Activated naive CD4-positive, alpha-beta T cell treated with anti-CD3 and anti-CD28 coated beads, Interleukin-2, amount 50 U/mL, for 16 hours (primary cell): ENCODE data around the gene DNAJB6.

Experiments
- DNase-seq: peaks from one replicate; pipeline ENCODE4 v3.0.0-alpha.2; 2020

DNAJB6 gene

GRCh38 chr7:157431173-157431950 is 94.6 kb downstream of the DNAJB6 start:
- DNase-seq, result no peak

GRCh38 chr7:157431951-157432540 is 95.2 kb downstream of the DNAJB6 start:
- no peak for DNase-seq

GRCh38 chr7:157432541-157432956 is 95.7 kb downstream of the DNAJB6 start:
- DNase-seq, result no peak

- peak; percentile 57 for DNase-seq
Observed at GRCh38 chr7:157432957-157433576, 96.3 kb downstream of the DNAJB6 start.

- no peak for DNase-seq
Observed at GRCh38 chr7:157433628-157434027, 96.8 kb downstream of the DNAJB6 start.

- DNase-seq, result no peak
Observed at GRCh38 chr7:157434231-157434630, 97.4 kb downstream of the DNAJB6 start.

- DNase-seq, result no peak
Observed at GRCh38 chr7:157434701-157435100, 97.9 kb downstream of the DNAJB6 start.

- no peak for DNase-seq
Observed at GRCh38 chr7:157436076-157436475, 99.3 kb downstream of the DNAJB6 start.

- no peak for DNase-seq
Observed at GRCh38 chr7:157436763-157437480, 100.1 kb downstream of the DNAJB6 start.

- DNase-seq, result no peak
Observed at GRCh38 chr7:157437519-157438061, 100.8 kb downstream of the DNAJB6 start.

GRCh38 chr7:157438121-157439025 is 101.6 kb downstream of the DNAJB6 start:
- DNase-seq, result no peak

- DNase-seq, result no peak
Observed at GRCh38 chr7:157439149-157439548, 102.3 kb downstream of the DNAJB6 start.

GRCh38 chr7:157439761-157440160 is 103.0 kb downstream of the DNAJB6 start:
- DNase-seq, result no peak

- no peak for DNase-seq
Observed at GRCh38 chr7:157440346-157441022, 103.7 kb downstream of the DNAJB6 start.

GRCh38 chr7:157441023-157441399 is 104.2 kb downstream of the DNAJB6 start:
- DNase-seq, result no peak

GRCh38 chr7:157442456-157442855 is 105.7 kb downstream of the DNAJB6 start:
- no peak for DNase-seq

- DNase-seq, result no peak
Observed at GRCh38 chr7:157442993-157443831, 106.4 kb downstream of the DNAJB6 start.

GRCh38 chr7:157444011-157444842 is 107.4 kb downstream of the DNAJB6 start:
- DNase-seq, result no peak

GRCh38 chr7:157444843-157445135 is 108.0 kb downstream of the DNAJB6 start:
- no peak for DNase-seq
